ENCODE results near the gene NTSR2.

Gene NTSR2

DNA sequence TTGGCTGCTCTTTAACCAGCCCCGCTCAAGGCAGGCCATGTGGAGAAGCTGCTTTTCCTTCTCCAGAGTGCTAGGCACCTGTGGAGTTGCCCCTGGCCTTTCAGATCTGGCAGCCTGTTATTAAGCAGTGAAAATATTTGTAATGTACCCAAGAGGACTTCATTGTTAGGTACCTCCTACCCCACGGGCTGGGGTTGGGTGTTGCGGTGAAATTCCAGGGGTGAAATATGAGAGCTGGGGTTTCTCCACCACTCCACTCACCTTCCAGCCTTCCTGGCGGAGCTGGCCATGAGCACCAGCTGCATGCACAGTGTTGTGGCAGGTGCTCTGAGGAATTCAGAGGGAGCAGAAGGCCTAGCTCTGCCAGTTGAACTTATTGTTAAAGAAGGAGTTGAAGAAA lies 39.1 kb downstream of the NTSR2 start:
- CTCF ChIA-PET = no interaction called here
- TF ChIP-seq, protein P1, sequence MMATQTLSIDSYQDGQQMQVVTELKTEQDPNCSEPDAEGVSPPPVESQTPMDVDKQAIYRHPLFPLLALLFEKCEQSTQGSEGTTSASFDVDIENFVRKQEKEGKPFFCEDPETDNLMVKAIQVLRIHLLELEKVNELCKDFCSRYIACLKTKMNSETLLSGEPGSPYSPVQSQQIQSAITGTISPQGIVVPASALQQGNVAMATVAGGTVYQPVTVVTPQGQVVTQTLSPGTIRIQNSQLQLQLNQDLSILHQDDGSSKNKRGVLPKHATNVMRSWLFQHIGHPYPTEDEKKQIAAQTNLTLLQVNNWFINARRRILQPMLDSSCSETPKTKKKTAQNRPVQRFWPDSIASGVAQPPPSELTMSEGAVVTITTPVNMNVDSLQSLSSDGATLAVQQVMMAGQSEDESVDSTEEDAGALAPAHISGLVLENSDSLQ (IDR thresholded peaks at IDR 0.05) = no peak
- no peak for DNase-seq (ENCODE audit: extremely low spot score)
- POLR2A ChIA-PET = no interaction called here

DNA sequence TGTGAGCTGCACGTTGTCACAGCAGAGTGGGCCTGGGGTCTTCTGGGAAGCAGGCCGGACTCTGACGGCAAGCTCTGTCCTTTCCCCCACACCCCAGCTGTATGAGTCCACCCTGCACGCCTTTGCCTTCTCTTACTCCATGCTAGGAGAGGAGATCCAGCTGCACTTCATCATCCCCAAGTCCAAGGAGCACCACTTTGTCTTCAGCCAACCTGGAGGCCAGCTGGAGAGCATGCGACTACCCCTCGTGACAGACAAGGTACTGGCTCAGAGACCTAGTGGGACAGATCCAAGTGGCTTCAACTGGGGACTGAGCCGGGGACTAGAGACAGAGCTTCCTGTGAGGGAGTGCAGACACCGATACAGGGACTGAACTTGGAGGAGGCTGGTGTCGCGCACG lies 40.1 kb downstream of the NTSR2 start:
- no peak for DNase-seq (ENCODE audit: extremely low spot score)
- TF ChIP-seq SP1 (IDR thresholded peaks at IDR 0.05) (no peak), ELF4 (IDR thresholded peaks at IDR 0.05) (no peak), HDGF (IDR thresholded peaks at IDR 0.05; ENCODE audit: borderline replicate concordance) (no peak), ZNF384 (IDR thresholded peaks at IDR 0.05) (no peak), SUZ12 (IDR thresholded peaks at IDR 0.05) (no peak), NFRKB (IDR thresholded peaks at IDR 0.05) (no peak), LEF1 (IDR thresholded peaks at IDR 0.05; ENCODE audit: borderline replicate concordance) (no peak), TARDBP (IDR thresholded peaks at IDR 0.05) (no peak), FOXM1 (IDR thresholded peaks at IDR 0.05; ENCODE audit: borderline replicate concordance) (no peak), BHLHE40 (IDR thresholded peaks at IDR 0.05; ENCODE audit: borderline replicate concordance) (no peak)
- TF ChIP-seq, protein P1 (IDR thresholded peaks at IDR 0.05) = no peak
- ChIA-PET CTCF (no interaction called here), POLR2A (no interaction called here)

DNA sequence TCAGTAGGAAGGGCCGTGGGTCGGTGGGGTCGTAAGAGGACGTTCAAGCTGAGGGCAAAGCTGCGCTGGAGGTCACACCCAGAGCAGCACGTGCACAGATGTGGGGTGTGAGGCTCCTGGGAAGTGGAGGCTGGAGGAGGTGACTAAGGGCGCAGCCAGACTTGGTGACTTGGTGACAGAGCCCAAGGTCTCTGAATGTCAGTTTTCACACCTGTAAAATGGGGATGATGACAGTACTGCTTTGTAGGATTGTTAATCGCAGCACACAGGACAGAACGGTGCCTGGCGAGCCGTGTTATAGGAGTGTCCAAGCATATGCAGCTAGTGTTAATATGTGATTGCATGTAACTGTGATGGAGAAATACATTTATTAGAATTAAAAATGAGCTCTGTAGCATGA lies 40.8 kb downstream of the NTSR2 start:
- POLR2A ChIA-PET = no interaction called here
- CTCF ChIA-PET = no interaction called here
- no peak for DNase-seq (ENCODE audit: extremely low spot score)
- no peak for TF ChIP-seq ZNF384 (IDR thresholded peaks at IDR 0.05)
- no peak for TF ChIP-seq LEF1 (IDR thresholded peaks at IDR 0.05; ENCODE audit: borderline replicate concordance)
- no peak for TF ChIP-seq ELF4 (IDR thresholded peaks at IDR 0.05)
- TF ChIP-seq, protein P1 (IDR thresholded peaks at IDR 0.05) = no peak
- TF ChIP-seq NFRKB (IDR thresholded peaks at IDR 0.05) = no peak
- no peak for TF ChIP-seq BHLHE40 (IDR thresholded peaks at IDR 0.05; ENCODE audit: borderline replicate concordance)
- no peak for TF ChIP-seq L3MBTL2 (conservative IDR thresholded peaks at IDR 0.05)
- TF ChIP-seq ARNT (IDR thresholded peaks at IDR 0.05) = no peak
- no peak for TF ChIP-seq CTBP1 (IDR thresholded peaks at IDR 0.05; ENCODE audit: borderline replicate concordance)
- no peak for TF ChIP-seq FOXK2 (IDR thresholded peaks at IDR 0.05)
- TF ChIP-seq SUZ12 (IDR thresholded peaks at IDR 0.05) = no peak
- TF ChIP-seq HDGF (IDR thresholded peaks at IDR 0.05; ENCODE audit: borderline replicate concordance) = no peak

DNA sequence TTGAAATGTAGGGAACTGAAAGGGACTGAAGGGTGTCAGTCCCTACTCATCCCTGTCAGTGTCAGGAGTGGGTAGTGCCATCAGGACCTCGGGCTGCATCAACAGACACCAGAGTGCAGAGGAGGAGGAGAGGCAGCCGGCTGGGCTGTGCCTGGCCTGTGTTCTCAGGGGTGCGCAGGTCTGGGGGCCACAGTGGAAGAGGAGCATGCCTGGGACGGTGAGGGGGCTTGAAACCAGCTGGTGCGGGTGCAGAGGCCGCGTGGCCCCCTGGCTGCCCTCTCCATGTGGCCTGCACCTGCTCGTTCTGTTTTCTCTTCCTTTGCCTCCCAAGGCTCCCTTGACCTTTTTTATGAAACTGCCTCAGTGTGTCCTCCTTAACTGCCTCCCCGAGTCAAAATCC lies 41.3 kb downstream of the NTSR2 start:
- DNase-seq (ENCODE audit: extremely low spot score) = no peak
- ChIA-PET CTCF (no interaction called here), POLR2A (no interaction called here)
- TF ChIP-seq L3MBTL2 (conservative IDR thresholded peaks at IDR 0.05) (no peak), LEF1 (IDR thresholded peaks at IDR 0.05; ENCODE audit: borderline replicate concordance) (no peak), FOXA1 (IDR thresholded peaks at IDR 0.05) (no peak), TARDBP (IDR thresholded peaks at IDR 0.05) (no peak), BHLHE40 (IDR thresholded peaks at IDR 0.05; ENCODE audit: borderline replicate concordance) (no peak), ZNF384 (IDR thresholded peaks at IDR 0.05) (no peak), HDGF (IDR thresholded peaks at IDR 0.05; ENCODE audit: borderline replicate concordance) (no peak), FOXK2 (IDR thresholded peaks at IDR 0.05) (no peak), ELF4 (IDR thresholded peaks at IDR 0.05) (no peak), CTBP1 (IDR thresholded peaks at IDR 0.05; ENCODE audit: borderline replicate concordance) (no peak), ARNT (IDR thresholded peaks at IDR 0.05) (no peak), SP1 (IDR thresholded peaks at IDR 0.05) (no peak), FOXM1 (IDR thresholded peaks at IDR 0.05; ENCODE audit: borderline replicate concordance) (no peak)
- TF ChIP-seq, protein P1 (IDR thresholded peaks at IDR 0.05) = no peak

DNA sequence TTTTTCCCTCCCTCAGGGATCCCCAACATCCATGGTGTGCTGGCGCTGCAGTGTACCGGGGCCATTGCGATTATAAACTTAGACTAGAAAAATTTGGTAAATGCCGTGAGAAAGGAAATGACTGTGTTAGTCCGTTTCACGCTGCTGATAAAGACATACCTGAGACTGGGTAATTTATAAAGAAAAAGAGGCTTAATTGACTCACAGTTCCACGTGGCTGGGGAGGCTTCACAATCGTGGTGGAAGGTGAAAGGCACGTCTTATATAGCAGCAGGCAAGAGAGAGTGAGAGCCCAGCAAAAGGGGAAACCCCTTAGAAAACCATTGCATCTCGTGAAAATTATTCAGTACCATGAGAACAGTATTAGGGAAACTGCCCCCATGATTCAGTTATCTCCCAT lies 44.3 kb downstream of the NTSR2 start:
- no peak for TF ChIP-seq ARNT (IDR thresholded peaks at IDR 0.05)
- no peak for TF ChIP-seq TARDBP (IDR thresholded peaks at IDR 0.05)
- no peak for TF ChIP-seq BHLHE40 (IDR thresholded peaks at IDR 0.05; ENCODE audit: borderline replicate concordance)
- no peak for TF ChIP-seq ELF4 (IDR thresholded peaks at IDR 0.05)
- TF ChIP-seq SUZ12 (IDR thresholded peaks at IDR 0.05) = no peak
- TF ChIP-seq LEF1 (IDR thresholded peaks at IDR 0.05; ENCODE audit: borderline replicate concordance) = no peak
- no peak for TF ChIP-seq CTBP1 (IDR thresholded peaks at IDR 0.05; ENCODE audit: borderline replicate concordance)
- TF ChIP-seq FOXA1 (IDR thresholded peaks at IDR 0.05) = no peak
- TF ChIP-seq L3MBTL2 (conservative IDR thresholded peaks at IDR 0.05) = no peak
- DNase-seq (ENCODE audit: extremely low spot score) = no peak
- ChIA-PET CTCF (no interaction called here), POLR2A (no interaction called here)

DNA sequence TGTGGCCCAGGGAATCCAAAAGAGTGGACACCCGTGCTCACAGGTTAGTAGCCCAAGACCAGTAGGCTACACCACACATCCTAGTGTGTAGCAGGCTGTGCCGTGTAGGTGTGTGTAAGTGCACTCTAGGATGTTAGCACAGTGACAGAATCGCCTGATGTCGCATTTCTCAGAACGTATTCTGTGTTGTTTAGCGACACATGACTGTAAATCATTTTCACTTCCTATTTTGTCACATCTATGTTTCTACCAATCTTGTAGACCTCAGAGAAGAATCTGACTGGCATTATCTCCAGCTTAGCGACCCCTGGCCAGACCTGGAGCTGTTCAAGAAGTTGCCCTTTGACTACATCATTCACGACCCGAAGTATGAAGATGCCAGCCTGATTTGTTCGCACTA lies 45.1 kb downstream of the NTSR2 start:
- POLR2A ChIA-PET = no interaction called here
- CTCF ChIA-PET = no interaction called here
- DNase-seq (ENCODE audit: extremely low spot score) = no peak
- TF ChIP-seq ELF4 (IDR thresholded peaks at IDR 0.05) (no peak), ZNF384 (IDR thresholded peaks at IDR 0.05) (no peak), FOXK2 (IDR thresholded peaks at IDR 0.05) (no peak), LEF1 (IDR thresholded peaks at IDR 0.05; ENCODE audit: borderline replicate concordance) (no peak), SUZ12 (IDR thresholded peaks at IDR 0.05) (no peak), BHLHE40 (IDR thresholded peaks at IDR 0.05; ENCODE audit: borderline replicate concordance) (no peak), ARNT (IDR thresholded peaks at IDR 0.05) (no peak), HDGF (IDR thresholded peaks at IDR 0.05; ENCODE audit: borderline replicate concordance) (no peak), NFRKB (IDR thresholded peaks at IDR 0.05) (no peak), TARDBP (IDR thresholded peaks at IDR 0.05) (no peak), FOXA1 (IDR thresholded peaks at IDR 0.05) (no peak), L3MBTL2 (conservative IDR thresholded peaks at IDR 0.05) (no peak), FOXM1 (IDR thresholded peaks at IDR 0.05; ENCODE audit: borderline replicate concordance) (no peak), CTBP1 (IDR thresholded peaks at IDR 0.05; ENCODE audit: borderline replicate concordance) (no peak), SP1 (IDR thresholded peaks at IDR 0.05) (no peak)
- TF ChIP-seq, protein P1 (IDR thresholded peaks at IDR 0.05) = no peak
